Neutrophil (primary cell): ENCODE results near the gene GAK.

Source experiments
- H3K27ac ChIP-seq: fragments of 200-600 bp; sonication (generic); 2 replicates; pipeline ENCODE4 v1.5.1; 2016; ENCODE audit warnings: mild to moderate bottlenecking, moderate library complexity
- H3K27me3 ChIP-seq: fragments of 200-600 bp; sonication (generic); 2 replicates; pipeline ENCODE4 v1.6.0; 2016; ENCODE audit warnings: mild to moderate bottlenecking
- H3K36me3 ChIP-seq: fragments of 200-600 bp; sonication (generic); 2 replicates; pipeline ENCODE4 v1.5.1; 2017
- H3K4me1 ChIP-seq, 2 experiments: fragments of 200-600 bp in 1 of 2; sonication (generic) in 1 of 2; 1 replicate in 1 of 2; 2 replicates in 1 of 2; pipeline versions ENCODE4 v1.5.1 to v1.6.1; 2013 to 2016; ENCODE audit warnings: low read depth in 1 of 2, low read length in 1 of 2, mild to moderate bottlenecking in 1 of 2, moderate library complexity in 1 of 2; ENCODE audit not compliant: control insufficient read depth in 1 of 2, insufficient read depth in 1 of 2
- H3K4me3 ChIP-seq, 2 experiments: fragments of 200-600 bp in 1 of 2; sonication (generic) in 1 of 2; 1 replicate in 1 of 2; 2 replicates in 1 of 2; pipeline ENCODE4 v1.5.1; 2013 to 2016; ENCODE audit warnings: low read depth in 1 of 2, low read length in 1 of 2, mild to moderate bottlenecking in 1 of 2, moderate library complexity in 1 of 2
- H3K9me3 ChIP-seq: fragments of 200-600 bp; sonication (generic); 2 replicates; pipeline ENCODE4 v1.5.1; 2016
- TF ChIP-seq, protein P1 (sequence below): fragments of 200-600 bp; sonication (generic); IDR thresholded peaks from 2 replicates; pipeline ENCODE4 v1.5.1; 2016; ENCODE audit warnings: antibody characterized with exemption

Gene GAK

DNA sequence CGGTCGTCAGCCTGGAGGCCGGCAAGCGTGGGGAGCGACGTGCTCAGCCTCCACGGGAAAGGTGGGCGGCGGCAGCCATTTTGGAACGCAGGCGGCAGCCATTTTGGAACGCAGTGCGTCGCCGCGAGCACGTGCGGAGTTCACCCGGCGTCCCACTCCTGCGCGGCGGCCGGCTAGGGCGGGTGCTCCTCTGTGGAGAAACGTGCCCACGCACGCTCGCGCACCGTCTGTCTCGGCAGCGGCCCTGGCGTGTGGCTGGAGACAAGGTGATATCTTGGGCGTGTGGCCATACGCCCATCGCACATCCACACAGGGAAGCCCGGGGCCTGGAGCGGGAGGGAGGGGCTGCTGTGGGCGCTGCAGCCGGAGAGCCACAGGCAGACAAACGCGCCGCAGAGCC, 127.3 kb downstream of the GAK start:
- TF ChIP-seq, protein P1, sequence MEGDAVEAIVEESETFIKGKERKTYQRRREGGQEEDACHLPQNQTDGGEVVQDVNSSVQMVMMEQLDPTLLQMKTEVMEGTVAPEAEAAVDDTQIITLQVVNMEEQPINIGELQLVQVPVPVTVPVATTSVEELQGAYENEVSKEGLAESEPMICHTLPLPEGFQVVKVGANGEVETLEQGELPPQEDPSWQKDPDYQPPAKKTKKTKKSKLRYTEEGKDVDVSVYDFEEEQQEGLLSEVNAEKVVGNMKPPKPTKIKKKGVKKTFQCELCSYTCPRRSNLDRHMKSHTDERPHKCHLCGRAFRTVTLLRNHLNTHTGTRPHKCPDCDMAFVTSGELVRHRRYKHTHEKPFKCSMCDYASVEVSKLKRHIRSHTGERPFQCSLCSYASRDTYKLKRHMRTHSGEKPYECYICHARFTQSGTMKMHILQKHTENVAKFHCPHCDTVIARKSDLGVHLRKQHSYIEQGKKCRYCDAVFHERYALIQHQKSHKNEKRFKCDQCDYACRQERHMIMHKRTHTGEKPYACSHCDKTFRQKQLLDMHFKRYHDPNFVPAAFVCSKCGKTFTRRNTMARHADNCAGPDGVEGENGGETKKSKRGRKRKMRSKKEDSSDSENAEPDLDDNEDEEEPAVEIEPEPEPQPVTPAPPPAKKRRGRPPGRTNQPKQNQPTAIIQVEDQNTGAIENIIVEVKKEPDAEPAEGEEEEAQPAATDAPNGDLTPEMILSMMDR, result no peak
- no peaks in the 10 kb centered on the region for H3K36me3 ChIP-seq
- H3K9me3 ChIP-seq, result no peaks in the 10 kb centered on the region
- no peaks in the 10 kb centered on the region for H3K4me1 ChIP-seq
- no peak overlapping the region for H3K4me3 ChIP-seq
- peaks cover 66% of the 10 kb centered on the region for H3K27me3 ChIP-seq
- no peak overlapping the region for H3K27ac ChIP-seq

DNA sequence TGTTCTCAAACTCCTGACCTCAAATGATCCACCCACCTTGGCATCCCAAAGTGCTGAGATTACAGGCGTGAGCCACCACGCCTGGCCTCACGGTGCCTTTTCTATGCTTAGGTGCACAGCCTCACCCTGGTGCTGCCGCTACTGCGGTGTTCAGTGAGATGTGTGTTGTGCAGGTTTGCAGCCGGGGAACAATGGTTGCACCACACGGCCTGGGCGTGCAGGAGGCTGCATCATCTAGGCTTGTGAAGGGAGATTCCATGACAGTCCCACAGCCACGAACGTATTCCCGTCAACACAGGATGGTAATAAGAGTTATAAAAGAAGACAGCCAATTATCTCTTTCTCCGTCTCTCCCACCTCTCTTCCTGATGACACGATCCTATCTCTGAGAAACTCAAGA, 128.2 kb downstream of the GAK start:
- H3K9me3 ChIP-seq, result no peaks in the 10 kb centered on the region
- TF ChIP-seq, protein P1, result no peak
- no peaks in the 10 kb centered on the region for H3K36me3 ChIP-seq
- no peaks in the 10 kb centered on the region for H3K4me1 ChIP-seq
- H3K27me3 ChIP-seq, result peaks cover 73% of the 10 kb centered on the region
- H3K27ac ChIP-seq, result no peak overlapping the region
- H3K4me3 ChIP-seq, result no peak overlapping the region

DNA sequence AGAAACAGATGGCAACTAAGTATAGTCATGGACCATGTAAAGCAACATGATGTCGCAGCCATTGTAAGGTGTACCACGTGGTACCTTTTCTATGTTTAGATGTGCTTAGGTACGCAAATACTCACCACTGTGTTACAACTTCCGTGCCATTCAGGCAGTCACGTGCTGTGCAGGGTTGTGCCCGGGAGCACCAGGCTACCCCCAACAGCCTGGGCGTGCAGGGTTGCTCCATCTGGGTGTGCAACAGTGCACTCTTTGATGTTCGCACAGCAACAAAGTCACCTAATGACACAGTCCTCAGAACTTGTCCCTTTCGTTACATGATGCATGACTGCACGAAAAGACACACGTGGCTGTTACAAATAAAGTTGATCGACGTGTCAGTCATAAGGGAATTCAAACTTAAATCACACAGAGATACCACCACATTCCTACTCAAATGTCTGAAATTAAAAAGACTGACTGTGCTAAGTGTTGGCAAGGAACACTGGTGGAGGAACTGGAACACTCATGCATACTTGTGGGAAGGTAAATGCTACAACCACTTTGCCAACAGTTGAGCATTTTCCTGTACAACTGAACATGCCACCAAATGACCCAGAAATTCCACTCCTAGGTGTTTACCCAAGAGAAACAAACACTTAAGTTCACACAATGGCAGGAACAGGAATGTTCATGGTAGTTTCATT, 130.5 kb downstream of the GAK start:
- Histone ChIP-seq H3K4me3 (no peak overlapping the region), H3K9me3 (no peaks in the 10 kb centered on the region), H3K27ac (no peak overlapping the region), H3K4me1 (no peaks in the 10 kb centered on the region), H3K27me3 (peaks cover 71% of the 10 kb centered on the region), H3K36me3 (no peaks in the 10 kb centered on the region)
- TF ChIP-seq, protein P1, result no peak
